Lower leg skin (tissue), 3 donors: ENCODE data around the gene PCDHGB6.

Experiments
- CTCF ChIP-seq, 3 donors: fragments of 450-650 bp; IDR thresholded peaks; one replicate each; pipeline ENCODE4 v1.5.1; 2016; ENCODE audit warnings: antibody characterized with exemption in 3 of 3, mild to moderate bottlenecking in 3 of 3, moderate library complexity in 2 of 3
- POLR2A ChIP-seq, 2 donors: fragments of 450-650 bp; IDR thresholded peaks; one replicate each; pipeline ENCODE4 v1.6.1; 2016 to 2017; ENCODE audit warnings: antibody characterized with exemption in 2 of 2, mild to moderate bottlenecking in 1 of 2, moderate library complexity in 1 of 2

- TF ChIP-seq CTCF (IDR thresholded peaks at IDR 0.05) (no peak), POLR2A (IDR thresholded peaks at IDR 0.05) (no peak)
Measured at GRCh38 chr5:141369994-141370848, 37.6 kb upstream of the PCDHGB6 start, which contains the start of gene PCDHGB3.
